WTC11 (cell line): ENCODE data around the gene CACNG1.

Source experiments
- ATF2 ChIP-seq: sonication (generic); formaldehyde crosslinking; IDR thresholded peaks from 2 replicates; pipeline ENCODE4 v1.8.1; 2022; ENCODE audit warnings: low read depth, missing genetic modification reagents, borderline replicate concordance
- E2F5 ChIP-seq: sonication (generic); formaldehyde crosslinking; IDR thresholded peaks from 2 replicates; pipeline ENCODE4 v1.8.1; 2022; ENCODE audit warnings: mild to moderate bottlenecking, moderate library complexity, missing genetic modification reagents
- ESRRA ChIP-seq: sonication (generic); formaldehyde crosslinking; IDR thresholded peaks from 2 replicates; pipeline ENCODE4 v1.8.1; 2022; ENCODE audit warnings: mild to moderate bottlenecking, missing genetic modification reagents, borderline replicate concordance
- IRF2 ChIP-seq: sonication (generic); formaldehyde crosslinking; IDR thresholded peaks from 2 replicates; pipeline ENCODE4 v1.8.0; 2022; ENCODE audit warnings: low read depth, missing genetic modification reagents, borderline replicate concordance
- NFYB ChIP-seq: sonication (generic); formaldehyde crosslinking; conservative IDR thresholded peaks from 2 replicates; pipeline ENCODE4 v1.8.0; 2022; ENCODE audit warnings: low read depth, missing genetic modification reagents
- USF2 ChIP-seq: sonication (generic); formaldehyde crosslinking; IDR thresholded peaks from 2 replicates; pipeline ENCODE4 v1.8.1; 2023; ENCODE audit warnings: mild to moderate bottlenecking, missing genetic modification reagents, moderate library complexity
- ZNF232 ChIP-seq: sonication (generic); formaldehyde crosslinking; IDR thresholded peaks from 2 replicates; pipeline ENCODE4 v1.8.0; 2022; ENCODE audit warnings: mild to moderate bottlenecking, missing genetic modification reagents
- TF ChIP-seq, protein P1 (sequence below): fragments of 200-600 bp; IDR thresholded peaks from 2 replicates; pipeline ENCODE4 v1.8.0; 2022; ENCODE audit warnings: antibody characterized with exemption
- TF ChIP-seq, protein P2 (sequence below): sonication (generic); formaldehyde crosslinking; IDR thresholded peaks from 2 replicates; pipeline ENCODE4 v1.8.1; 2023; ENCODE audit warnings: mild to moderate bottlenecking, missing genetic modification reagents
- TF ChIP-seq, protein P3 (sequence below): sonication (generic); formaldehyde crosslinking; IDR thresholded peaks from 2 replicates; pipeline ENCODE4 v1.8.0; 2022; ENCODE audit warnings: mild to moderate bottlenecking, missing genetic modification reagents
- TF ChIP-seq, protein P4 (sequence below): sonication (generic); formaldehyde crosslinking; conservative IDR thresholded peaks from 2 replicates; pipeline ENCODE4 v1.8.1; 2022; ENCODE audit warnings: mild to moderate bottlenecking, missing genetic modification reagents

- TF ChIP-seq USF2 (CRISPR knock-in tag) (no peak), ATF2 (CRISPR knock-in tag) (no peak), NFYB (CRISPR knock-in tag) (no peak), ESRRA (no peak), E2F5 (no peak), IRF2 (CRISPR knock-in tag) (no peak), ZNF232 (CRISPR knock-in tag) (no peak)
- TF ChIP-seq, protein P1, sequence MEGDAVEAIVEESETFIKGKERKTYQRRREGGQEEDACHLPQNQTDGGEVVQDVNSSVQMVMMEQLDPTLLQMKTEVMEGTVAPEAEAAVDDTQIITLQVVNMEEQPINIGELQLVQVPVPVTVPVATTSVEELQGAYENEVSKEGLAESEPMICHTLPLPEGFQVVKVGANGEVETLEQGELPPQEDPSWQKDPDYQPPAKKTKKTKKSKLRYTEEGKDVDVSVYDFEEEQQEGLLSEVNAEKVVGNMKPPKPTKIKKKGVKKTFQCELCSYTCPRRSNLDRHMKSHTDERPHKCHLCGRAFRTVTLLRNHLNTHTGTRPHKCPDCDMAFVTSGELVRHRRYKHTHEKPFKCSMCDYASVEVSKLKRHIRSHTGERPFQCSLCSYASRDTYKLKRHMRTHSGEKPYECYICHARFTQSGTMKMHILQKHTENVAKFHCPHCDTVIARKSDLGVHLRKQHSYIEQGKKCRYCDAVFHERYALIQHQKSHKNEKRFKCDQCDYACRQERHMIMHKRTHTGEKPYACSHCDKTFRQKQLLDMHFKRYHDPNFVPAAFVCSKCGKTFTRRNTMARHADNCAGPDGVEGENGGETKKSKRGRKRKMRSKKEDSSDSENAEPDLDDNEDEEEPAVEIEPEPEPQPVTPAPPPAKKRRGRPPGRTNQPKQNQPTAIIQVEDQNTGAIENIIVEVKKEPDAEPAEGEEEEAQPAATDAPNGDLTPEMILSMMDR = no peak
- TF ChIP-seq, protein P2, sequence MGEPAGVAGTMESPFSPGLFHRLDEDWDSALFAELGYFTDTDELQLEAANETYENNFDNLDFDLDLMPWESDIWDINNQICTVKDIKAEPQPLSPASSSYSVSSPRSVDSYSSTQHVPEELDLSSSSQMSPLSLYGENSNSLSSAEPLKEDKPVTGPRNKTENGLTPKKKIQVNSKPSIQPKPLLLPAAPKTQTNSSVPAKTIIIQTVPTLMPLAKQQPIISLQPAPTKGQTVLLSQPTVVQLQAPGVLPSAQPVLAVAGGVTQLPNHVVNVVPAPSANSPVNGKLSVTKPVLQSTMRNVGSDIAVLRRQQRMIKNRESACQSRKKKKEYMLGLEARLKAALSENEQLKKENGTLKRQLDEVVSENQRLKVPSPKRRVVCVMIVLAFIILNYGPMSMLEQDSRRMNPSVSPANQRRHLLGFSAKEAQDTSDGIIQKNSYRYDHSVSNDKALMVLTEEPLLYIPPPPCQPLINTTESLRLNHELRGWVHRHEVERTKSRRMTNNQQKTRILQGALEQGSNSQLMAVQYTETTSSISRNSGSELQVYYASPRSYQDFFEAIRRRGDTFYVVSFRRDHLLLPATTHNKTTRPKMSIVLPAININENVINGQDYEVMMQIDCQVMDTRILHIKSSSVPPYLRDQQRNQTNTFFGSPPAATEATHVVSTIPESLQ = no peak
- TF ChIP-seq, protein P3, sequence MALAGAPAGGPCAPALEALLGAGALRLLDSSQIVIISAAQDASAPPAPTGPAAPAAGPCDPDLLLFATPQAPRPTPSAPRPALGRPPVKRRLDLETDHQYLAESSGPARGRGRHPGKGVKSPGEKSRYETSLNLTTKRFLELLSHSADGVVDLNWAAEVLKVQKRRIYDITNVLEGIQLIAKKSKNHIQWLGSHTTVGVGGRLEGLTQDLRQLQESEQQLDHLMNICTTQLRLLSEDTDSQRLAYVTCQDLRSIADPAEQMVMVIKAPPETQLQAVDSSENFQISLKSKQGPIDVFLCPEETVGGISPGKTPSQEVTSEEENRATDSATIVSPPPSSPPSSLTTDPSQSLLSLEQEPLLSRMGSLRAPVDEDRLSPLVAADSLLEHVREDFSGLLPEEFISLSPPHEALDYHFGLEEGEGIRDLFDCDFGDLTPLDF = no peak
- TF ChIP-seq, protein P4, sequence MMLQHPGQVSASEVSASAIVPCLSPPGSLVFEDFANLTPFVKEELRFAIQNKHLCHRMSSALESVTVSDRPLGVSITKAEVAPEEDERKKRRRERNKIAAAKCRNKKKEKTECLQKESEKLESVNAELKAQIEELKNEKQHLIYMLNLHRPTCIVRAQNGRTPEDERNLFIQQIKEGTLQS (CRISPR knock-in tag) = no peak
Observed at GRCh38 chr17:67050471-67051154, 6.3 kb downstream of the CACNG1 start.
